ENCODE measurements around the gene SLC25A2. TPM values are rescaled to one million over a fixed set of nuclear protein-coding genes. Genes with fewer than 3 reads are reported as not detected.
"Not testable (repeated sequence)": the region's sequence is repeated elsewhere in the genome, so short reads cannot be mapped to it uniquely, and the experiment has no call there.

Gene SLC25A2
- total RNA-seq, 2 experiments from 2014 or later = 0.99 to 1.3 TPM

DNA sequence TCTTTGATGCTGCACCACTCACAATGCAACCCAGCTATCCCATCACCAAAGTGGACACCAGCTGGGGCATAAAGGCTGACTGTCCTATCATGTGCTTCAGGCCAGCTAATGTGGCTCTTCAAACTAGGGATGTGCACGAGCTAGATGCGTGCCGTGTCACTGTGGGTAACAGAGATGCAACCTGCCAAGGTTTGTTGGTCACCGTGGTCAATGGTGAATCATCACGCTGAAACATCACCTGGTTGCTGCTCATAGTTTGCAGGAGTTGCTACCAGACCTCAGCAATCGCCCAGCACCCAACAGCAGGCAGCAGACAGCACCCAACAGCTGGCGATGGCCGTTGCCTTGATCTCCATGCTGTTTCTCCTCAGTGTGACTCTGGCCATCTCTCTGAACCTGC, 24.4 kb upstream of the SLC25A2 start:
- Mint-ChIP-seq H3K27me3 (peaks cover 41% of the 10 kb centered on the region), H3K4me3 (no peak overlapping the region), H3K4me1 (peaks cover 5% of the 10 kb centered on the region), H3K36me3 (no peaks in the 10 kb centered on the region), H3K27ac (no peak overlapping the region), H3K9me3 (peaks cover 17% of the 10 kb centered on the region)
- POLR2A ChIA-PET = interaction anchor here (1.8 kb wide), 1 partner anchor 8 kb away, joined by 6 read pairs; the partner anchor contains the start of gene TAF7
- DNase-seq = no peak
- no peak for ATAC-seq (ENCODE audit: low read depth)

DNA sequence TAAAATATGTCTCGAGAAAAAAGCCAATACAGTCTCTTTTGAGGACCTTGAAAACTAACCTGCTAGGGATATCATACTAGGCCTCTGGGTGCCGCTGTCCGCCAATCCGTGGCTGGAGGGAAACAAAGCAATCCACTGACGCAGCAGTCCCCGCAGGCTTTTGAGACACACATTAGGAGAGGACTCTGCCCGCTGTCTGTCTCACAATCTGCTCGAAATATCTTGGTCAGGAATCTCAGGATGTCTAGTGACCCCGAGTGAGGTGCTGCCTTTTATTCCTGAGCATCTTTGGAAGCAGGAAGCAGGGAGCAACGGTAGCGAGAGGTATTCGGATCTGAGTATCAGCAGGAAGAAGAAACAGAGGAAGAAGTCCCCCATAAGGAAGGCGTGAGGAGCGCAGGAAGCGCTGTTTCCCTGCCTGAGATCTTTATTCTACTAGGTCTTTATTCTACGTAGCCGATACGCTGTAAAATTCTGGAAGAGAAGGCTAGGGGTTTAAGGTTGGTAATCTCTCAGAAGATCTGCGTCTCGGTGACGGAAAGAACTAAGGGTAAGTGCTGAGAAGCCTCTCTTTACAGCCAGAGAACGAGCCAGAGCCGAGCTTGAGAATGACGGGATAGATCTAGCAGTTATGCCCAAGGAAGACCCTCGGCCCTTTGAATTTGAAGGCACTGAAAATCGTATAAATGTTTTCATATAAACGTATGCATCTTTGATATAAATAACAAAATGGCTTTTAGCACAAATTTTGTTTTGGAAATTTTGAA, 22.4 kb upstream of the SLC25A2 start:
- Mint-ChIP-seq H3K4me3 (peak overlapping the region; percentile 88), H3K4me1 (peaks cover 6% of the 10 kb centered on the region), H3K27ac (peak overlapping the region; percentile 66), H3K27me3 (peaks cover 31% of the 10 kb centered on the region), H3K9me3 (peaks cover 17% of the 10 kb centered on the region), H3K36me3 (no peaks in the 10 kb centered on the region)
- POLR2A ChIA-PET = interaction anchor here (0.7 kb wide), 1 partner anchor 1212 kb away, joined by 3 read pairs; no protein-coding TSS in a partner anchor
- peak; percentile 93 for ATAC-seq (ENCODE audit: low read depth)
- peak; percentile 67 for DNase-seq

DNA sequence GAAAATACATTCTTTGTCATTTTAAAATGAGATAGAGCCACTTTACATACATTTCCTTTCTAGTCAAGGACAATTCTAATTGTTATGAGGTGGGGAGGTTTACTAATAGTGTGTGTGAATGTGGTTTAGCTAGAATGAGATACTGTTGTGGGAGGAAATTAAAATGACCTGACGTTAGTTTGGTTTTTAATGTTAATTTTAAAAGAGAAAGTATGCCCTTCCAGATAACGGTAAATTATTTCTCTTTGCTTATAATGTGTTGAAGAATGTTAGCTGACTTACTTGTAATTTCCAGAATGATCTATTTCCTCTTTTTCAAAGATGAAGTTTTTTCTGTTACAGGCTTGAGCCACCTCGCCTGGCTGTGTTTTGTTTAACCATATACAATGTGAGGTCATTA, 18.4 kb upstream of the SLC25A2 start:
- peaks cover 23% of the 10 kb centered on the region for H3K4me1 Mint-ChIP-seq
- ATAC-seq (ENCODE audit: low read depth) (no peak), DNase-seq (no peak)
- peaks cover 4% of the 10 kb centered on the region for H3K27me3 Mint-ChIP-seq
- H3K9me3 Mint-ChIP-seq = peaks cover 27% of the 10 kb centered on the region
- POLR2A ChIA-PET = no interaction called here
- no peak overlapping the region for H3K4me3 Mint-ChIP-seq
- H3K36me3 Mint-ChIP-seq = peaks cover 25% of the 10 kb centered on the region
- H3K27ac Mint-ChIP-seq = no peak overlapping the region

DNA sequence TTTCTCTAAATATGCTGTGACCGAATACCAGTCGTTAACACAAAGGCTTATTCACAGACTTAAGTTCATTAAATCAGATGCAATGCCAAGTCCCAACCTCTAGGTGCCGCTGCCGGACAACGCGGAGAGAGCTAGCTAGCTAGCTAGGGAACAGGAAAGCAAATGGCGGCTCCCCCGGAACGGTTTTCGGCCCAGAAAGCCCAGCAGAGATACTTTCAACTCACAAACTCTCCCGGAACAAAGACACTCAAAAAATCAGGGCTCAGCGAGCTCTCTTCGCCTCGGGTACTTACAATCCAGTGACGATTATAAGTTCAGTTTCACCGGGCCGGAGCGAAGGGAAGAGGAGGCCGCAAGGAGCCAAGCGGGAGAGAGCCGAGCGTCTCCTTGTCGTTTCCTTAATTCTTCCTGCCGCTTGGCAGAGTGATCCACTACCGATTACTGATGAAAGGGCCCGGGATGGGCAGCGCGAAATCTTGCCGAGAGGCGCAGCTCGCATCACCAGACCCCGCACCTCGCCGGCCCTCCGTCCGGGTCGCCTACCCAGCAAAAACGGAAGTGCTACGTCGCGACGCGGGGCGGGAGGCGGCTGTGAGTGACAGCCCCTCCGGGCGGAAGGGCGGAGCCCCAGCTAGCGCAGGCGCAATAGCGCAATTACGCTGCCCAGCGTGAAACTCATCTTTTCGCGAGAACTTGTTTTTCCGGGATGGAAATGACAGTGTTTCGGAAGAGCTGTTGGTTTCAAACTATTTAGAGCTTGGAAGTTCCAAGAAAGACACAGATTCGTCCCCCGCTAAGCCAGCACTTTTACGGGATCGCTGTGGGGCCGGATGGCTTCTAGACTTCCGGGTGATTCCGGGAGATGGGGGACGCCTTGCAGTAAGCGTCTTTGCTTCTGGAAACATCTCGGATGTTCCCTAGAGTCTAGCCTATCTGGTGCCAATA, 16.6 kb upstream of the SLC25A2 start, which contains the start of gene TAF7:
Gene TAF7 (minus strand): TSS at position 560 of the 945 bp plus-strand sequence. CDS start 740 bp downstream, outside the sequence.
- peak; percentile 93 for ATAC-seq (ENCODE audit: low read depth)
- POLR2A ChIA-PET = interaction anchor here (0.6 to 1.5 kb wide), 15 partner anchors 9 to 620 kb away, joined by 3 to 8 read pairs (median 5); partner anchors contain the start of genes HDAC3, PCDHGA1, PCDHGA11 and PCDHGA2
- H3K4me1 Mint-ChIP-seq = peaks cover 18% of the 10 kb centered on the region
- peak within 1 kb of the TSS; percentile 96 for H3K27ac Mint-ChIP-seq
- peak; percentile 96 for DNase-seq
- peak within 1 kb of the TSS; percentile 86 for H3K4me3 Mint-ChIP-seq
- H3K27me3 Mint-ChIP-seq = no peaks in the 10 kb centered on the region
- peaks cover 35% of the 10 kb centered on the region for H3K36me3 Mint-ChIP-seq
- peaks cover 31% of the 10 kb centered on the region for H3K9me3 Mint-ChIP-seq

DNA sequence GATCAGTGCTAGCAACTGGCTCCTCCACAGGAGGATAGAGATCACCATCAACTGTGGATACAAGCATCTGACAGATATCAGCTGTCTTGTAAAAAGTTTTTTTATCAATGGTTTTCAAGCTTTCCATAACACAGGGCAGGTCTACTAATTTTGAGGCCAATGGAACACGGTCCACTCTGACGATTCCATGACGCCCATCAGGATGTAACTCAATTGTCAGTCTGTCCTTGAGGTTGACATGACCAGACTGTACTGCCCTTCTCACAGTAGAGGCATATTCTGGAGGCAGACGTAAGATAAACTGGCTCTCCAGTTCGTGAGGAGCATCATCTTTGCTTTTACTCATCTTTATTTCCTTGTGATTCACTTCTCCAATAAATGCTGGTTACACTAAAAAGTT, 15.8 kb upstream of the SLC25A2 start:
- POLR2A ChIA-PET = interaction anchor here (0.6 to 1.5 kb wide), 11 partner anchors 9 to 620 kb away, joined by 3 to 8 read pairs (median 5); partner anchors contain the start of genes HDAC3, PCDHGA1, PCDHGA2 and PCDHGA6
- no peak for ATAC-seq (ENCODE audit: low read depth)
- Mint-ChIP-seq H3K9me3 (peaks cover 39% of the 10 kb centered on the region), H3K27ac (peak overlapping the region; percentile 96), H3K4me3 (peak overlapping the region; percentile 86), H3K36me3 (peaks cover 43% of the 10 kb centered on the region), H3K27me3 (no peaks in the 10 kb centered on the region), H3K4me1 (peaks cover 18% of the 10 kb centered on the region)
- no peak for DNase-seq

DNA sequence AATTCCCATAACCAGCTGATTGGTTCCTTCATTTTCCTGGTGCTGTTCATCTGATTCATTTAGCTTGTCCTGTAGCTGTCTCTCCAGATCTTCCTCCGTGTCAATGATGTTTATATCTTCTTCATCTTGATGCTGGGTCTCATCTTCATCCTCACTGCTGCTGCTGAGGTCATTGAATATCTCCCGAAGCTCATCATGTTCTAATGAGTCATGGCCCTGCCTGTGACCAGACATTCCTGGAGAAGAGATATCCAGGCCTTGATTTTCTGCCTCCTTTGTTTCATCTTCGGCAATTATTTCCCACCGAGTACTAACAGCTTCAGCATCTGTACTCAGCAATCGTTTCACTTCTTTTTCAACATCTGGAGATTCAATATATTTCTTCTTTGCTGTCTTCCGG, 15.4 kb upstream of the SLC25A2 start:
- ATAC-seq (ENCODE audit: low read depth) (no peak), DNase-seq (no peak)
- Mint-ChIP-seq H3K27ac (peak overlapping the region; percentile 42), H3K4me1 (peaks cover 18% of the 10 kb centered on the region), H3K9me3 (peaks cover 40% of the 10 kb centered on the region), H3K27me3 (no peaks in the 10 kb centered on the region), H3K4me3 (peak overlapping the region; percentile 86), H3K36me3 (peaks cover 46% of the 10 kb centered on the region)
- POLR2A ChIA-PET = no interaction called here

DNA sequence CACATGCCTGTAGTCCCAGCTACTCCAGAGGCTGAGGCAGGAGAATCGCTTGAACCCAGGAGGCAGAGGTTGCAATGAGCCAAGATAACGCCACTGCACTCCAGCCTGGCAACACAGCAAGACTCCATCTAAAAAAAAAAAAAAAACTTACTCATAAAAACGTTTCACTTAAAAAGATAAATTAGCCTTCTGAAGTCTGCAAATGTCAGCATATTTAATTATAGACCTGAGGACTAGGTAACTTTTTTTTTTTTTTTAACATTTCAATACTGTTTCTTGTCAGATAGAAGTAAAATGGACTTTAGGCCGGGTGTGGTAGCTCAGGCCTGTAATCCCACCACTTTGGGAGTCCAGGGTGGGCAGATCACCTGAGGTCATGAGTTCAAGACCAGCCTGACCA, 13.1 kb upstream of the SLC25A2 start:
- peaks cover 49% of the 10 kb centered on the region for H3K9me3 Mint-ChIP-seq
- DNase-seq; H3K27ac Mint-ChIP-seq; ATAC-seq (ENCODE audit: low read depth); H3K27me3 Mint-ChIP-seq; POLR2A ChIA-PET; H3K4me3 Mint-ChIP-seq: not testable (repeated sequence)
- peaks cover 63% of the 10 kb centered on the region for H3K36me3 Mint-ChIP-seq
- H3K4me1 Mint-ChIP-seq = peaks cover 20% of the 10 kb centered on the region

DNA sequence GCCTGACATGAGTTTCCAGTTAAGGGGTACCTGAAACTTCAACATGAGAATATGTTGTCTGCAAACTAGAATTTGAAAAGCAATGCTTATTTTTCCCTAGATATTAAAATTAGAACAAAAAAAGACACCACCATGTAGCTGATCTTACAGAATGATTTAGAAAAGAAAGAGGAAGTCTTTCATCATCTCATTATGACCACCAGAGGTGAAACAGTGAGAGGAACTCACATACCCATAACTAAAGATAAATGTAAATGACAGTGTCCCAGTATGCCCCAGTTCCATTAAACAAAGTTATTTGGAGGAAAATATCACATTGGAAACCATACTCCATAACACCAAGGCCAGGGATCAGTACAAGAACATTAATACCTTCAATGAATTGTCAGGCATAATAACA, 9.9 kb upstream of the SLC25A2 start:
- POLR2A ChIA-PET = no interaction called here
- peaks cover 52% of the 10 kb centered on the region for H3K9me3 Mint-ChIP-seq
- no peak for ATAC-seq (ENCODE audit: low read depth)

DNA sequence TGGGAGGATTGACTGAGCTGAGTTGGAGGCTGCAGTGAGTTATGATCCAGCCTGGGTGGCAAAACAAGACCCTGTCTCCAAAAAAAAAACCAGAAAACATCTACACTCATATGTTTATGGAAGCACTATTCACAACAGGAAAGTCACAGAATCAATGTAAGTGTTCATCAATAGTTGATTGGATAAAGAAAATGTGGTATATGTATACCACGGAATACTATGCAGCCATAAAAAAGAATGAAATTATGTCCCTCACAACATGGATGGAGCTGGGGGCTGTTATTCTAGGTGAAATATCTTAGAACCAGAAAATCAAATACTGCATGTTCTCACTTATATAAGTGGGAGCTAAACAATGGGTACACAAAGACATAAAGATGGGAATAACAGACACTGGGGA, 2.8 kb upstream of the SLC25A2 start:
- H3K36me3 Mint-ChIP-seq = peaks cover 8% of the 10 kb centered on the region
- H3K4me1 Mint-ChIP-seq = no peaks in the 10 kb centered on the region
- no peak for ATAC-seq (ENCODE audit: low read depth)
- no peak overlapping the region for H3K4me3 Mint-ChIP-seq
- H3K27ac Mint-ChIP-seq = no peak overlapping the region
- H3K9me3 Mint-ChIP-seq = peaks cover 33% of the 10 kb centered on the region
- H3K27me3 Mint-ChIP-seq = no peaks in the 10 kb centered on the region
- DNase-seq = no peak
- POLR2A ChIA-PET = no interaction called here

More for the DNA sequence above, 9.9 kb upstream of the SLC25A2 start:
- Mint-ChIP-seq H3K4me1 (peaks cover 4% of the 10 kb centered on the region), H3K4me3 (no peak overlapping the region), H3K27me3 (no peaks in the 10 kb centered on the region), H3K27ac (no peak overlapping the region), H3K36me3 (peaks cover 52% of the 10 kb centered on the region)
- DNase-seq = no peak

DNA sequence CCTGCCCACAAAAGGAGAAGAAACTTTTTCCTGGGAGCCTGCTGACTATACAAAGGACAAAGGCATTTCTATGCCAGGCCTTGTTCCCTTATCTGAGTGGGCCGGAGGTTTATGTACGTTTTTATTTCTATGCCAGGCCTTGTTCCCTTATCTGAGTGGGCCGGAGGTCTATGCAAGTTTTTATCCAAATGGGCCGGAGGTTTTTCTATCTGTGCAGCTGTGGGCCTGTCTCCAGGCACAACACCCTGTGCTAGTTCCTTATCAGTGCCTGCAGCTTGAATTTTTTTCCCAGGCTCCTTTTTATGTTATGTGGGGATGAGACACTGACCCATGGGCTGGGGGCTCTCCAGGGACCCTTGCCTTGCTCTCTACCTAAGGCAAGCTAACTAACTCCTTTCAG, 5.5 kb downstream of the SLC25A2 start:
- no peak for ATAC-seq (ENCODE audit: low read depth)
- POLR2A ChIA-PET = no interaction called here
- no peak for DNase-seq
- Mint-ChIP-seq H3K4me3 (no peak overlapping the region), H3K4me1 (no peaks in the 10 kb centered on the region), H3K27ac (no peak overlapping the region), H3K27me3 (no peaks in the 10 kb centered on the region), H3K36me3 (peaks cover 5% of the 10 kb centered on the region), H3K9me3 (peaks cover 24% of the 10 kb centered on the region)

DNA sequence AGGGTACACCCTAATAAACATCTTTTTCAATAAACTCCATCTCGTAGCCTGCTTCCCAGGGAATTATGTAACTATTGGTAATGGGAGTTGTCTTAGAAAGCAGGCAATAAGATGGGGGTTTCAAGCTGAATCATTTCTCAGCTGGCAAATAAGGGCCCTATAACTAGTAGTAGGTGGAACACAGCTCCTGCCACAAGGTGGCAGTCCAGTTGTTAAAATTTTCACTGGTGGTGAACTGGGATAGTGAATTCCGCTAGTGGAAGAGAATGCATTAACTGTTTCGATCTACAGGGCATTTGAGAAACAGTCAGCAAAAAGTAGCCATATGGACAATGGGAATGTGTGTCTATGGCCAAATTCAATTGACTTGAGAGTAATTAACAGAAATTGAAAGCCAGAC, 30.9 kb downstream of the SLC25A2 start:
- no peak for ATAC-seq (ENCODE audit: low read depth)
- POLR2A ChIA-PET = no interaction called here
- no peak for DNase-seq
- H3K4me1 Mint-ChIP-seq = no peaks in the 10 kb centered on the region
- H3K36me3 Mint-ChIP-seq = no peaks in the 10 kb centered on the region
- H3K27me3 Mint-ChIP-seq = no peaks in the 10 kb centered on the region
- H3K4me3 Mint-ChIP-seq = no peak overlapping the region
- peaks cover 24% of the 10 kb centered on the region for H3K9me3 Mint-ChIP-seq
- no peak overlapping the region for H3K27ac Mint-ChIP-seq

DNA sequence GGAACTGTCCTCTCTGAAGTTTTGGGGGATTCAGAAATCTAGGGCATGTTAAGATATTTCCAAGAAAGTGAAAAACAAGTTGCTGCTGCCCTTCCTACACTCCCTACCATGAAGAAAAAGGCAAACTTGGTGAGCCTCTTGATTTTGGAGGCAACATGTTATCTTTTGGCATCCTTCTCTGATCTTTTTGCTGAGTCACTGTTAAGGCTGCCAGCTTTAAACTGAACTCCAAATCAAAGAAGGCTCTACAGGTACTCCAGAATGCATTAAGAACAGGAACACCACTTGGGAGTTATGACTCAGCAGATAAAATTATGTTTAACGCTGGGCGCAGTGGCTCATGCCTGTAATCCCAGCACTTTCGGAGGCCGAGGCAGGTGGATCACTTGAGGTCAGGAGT, 34.7 kb downstream of the SLC25A2 start:
- Mint-ChIP-seq H3K9me3 (peaks cover 27% of the 10 kb centered on the region), H3K4me1 (no peaks in the 10 kb centered on the region), H3K4me3 (no peak overlapping the region), H3K36me3 (no peaks in the 10 kb centered on the region), H3K27ac (no peak overlapping the region), H3K27me3 (no peaks in the 10 kb centered on the region)
- POLR2A ChIA-PET = no interaction called here
- DNase-seq (no peak), ATAC-seq (ENCODE audit: low read depth) (no peak)

DNA sequence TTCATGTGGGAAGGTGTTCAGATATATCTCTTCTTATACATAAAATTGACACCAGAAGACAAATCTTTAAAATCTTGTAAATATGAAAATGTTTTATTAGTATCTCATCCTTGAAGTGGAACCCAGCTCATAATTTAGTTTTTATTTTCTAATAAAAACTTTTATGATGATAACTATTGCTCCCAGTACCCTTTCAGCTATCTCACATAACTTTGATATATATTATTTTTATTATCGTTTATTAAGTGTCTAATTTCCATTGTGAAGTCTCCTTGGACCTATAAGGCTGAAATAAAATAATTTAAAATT, 42.7 kb downstream of the SLC25A2 start:
- POLR2A ChIA-PET = no interaction called here
- Mint-ChIP-seq H3K27me3 (no peaks in the 10 kb centered on the region), H3K9me3 (peaks cover 31% of the 10 kb centered on the region), H3K4me1 (no peaks in the 10 kb centered on the region), H3K36me3 (no peaks in the 10 kb centered on the region), H3K27ac (no peak overlapping the region), H3K4me3 (no peak overlapping the region)
- DNase-seq (no peak), ATAC-seq (ENCODE audit: low read depth) (no peak)
